Osteoblast (primary cell): Measurements from ENCODE around the gene DCLK3. TPM values are rescaled to one million over a fixed set of nuclear protein-coding genes. Genes with fewer than 3 reads are reported as not detected.

Experiments used
- DNase-seq: peaks from one replicate; pipeline ENCODE4 v3.0.0; 2011; ENCODE audit warnings: low spot score, mixed read lengths; ENCODE audit not compliant: insufficient read length; ENCODE audit errors: missing footprints
- H2AFZ ChIP-seq: 2 replicates; pipeline ENCODE4 v1.6.0; 2011; ENCODE audit warnings: mild to moderate bottlenecking, low read length
- H3K27ac ChIP-seq: 2 replicates; pipeline ENCODE4 v1.5.1; 2011; ENCODE audit warnings: mild to moderate bottlenecking, low read depth, low read length, moderate library complexity
- H3K27me3 ChIP-seq: 2 replicates; pipeline ENCODE4 v1.6.0; 2012; ENCODE audit warnings: mild to moderate bottlenecking, control low read depth, inconsistent platforms, low read length, moderate library complexity; ENCODE audit not compliant: insufficient read depth
- H3K36me3 ChIP-seq: 2 replicates; pipeline ENCODE4 v1.5.1; 2011; ENCODE audit warnings: mild to moderate bottlenecking, low read length, control low read depth, moderate library complexity; ENCODE audit not compliant: insufficient read depth
- H3K4me1 ChIP-seq: 2 replicates; pipeline ENCODE4 v1.5.1; 2011; ENCODE audit warnings: mild to moderate bottlenecking, low read length, control low read depth, moderate library complexity; ENCODE audit not compliant: insufficient read depth
- H3K4me2 ChIP-seq: 2 replicates; pipeline ENCODE4 v1.6.0; 2011; ENCODE audit warnings: mild to moderate bottlenecking, low read length; ENCODE audit not compliant: insufficient read depth
- H3K4me3 ChIP-seq: fragments of 200-600 bp; sonication (generic); 3 replicates; pipeline ENCODE4 v1.5.1; 2012; ENCODE audit warnings: mild to moderate bottlenecking, low read length, inconsistent platforms; ENCODE audit not compliant: insufficient read depth
- H3K79me2 ChIP-seq: 2 replicates; pipeline ENCODE4 v1.6.0; 2012; ENCODE audit warnings: mild to moderate bottlenecking, low read length, control low read depth, inconsistent platforms; ENCODE audit not compliant: insufficient read depth
- H3K9me3 ChIP-seq: 2 replicates; pipeline ENCODE4 v1.5.1; 2011; ENCODE audit warnings: low read depth, low read length, control low read depth
- H4K20me1 ChIP-seq: 2 replicates; pipeline ENCODE4 v1.6.0; 2012; ENCODE audit warnings: mild to moderate bottlenecking, low read length, control low read depth; ENCODE audit not compliant: insufficient read depth
- total RNA-seq: library from RNA; depleted of rRNA; stranded (reverse); fragments of >200 nt; gene quantifications from 2 replicates; pipeline ENCODE4 v1.2.3, GENCODE V29; 2012
- TF ChIP-seq, protein P1 (sequence below): IDR thresholded peaks from 2 replicates; pipeline ENCODE4 v1.5.1; 2011; ENCODE audit warnings: mild to moderate bottlenecking, low read depth, low read length, moderate library complexity; ENCODE audit errors: extremely low read depth

The DCLK3 gene
- total RNA-seq, 1 donor, result under 0.01 TPM

- no peak for DNase-seq
- Histone ChIP-seq H3K79me2 (no peaks in the 10 kb centered on the region), H3K36me3 (no peaks in the 10 kb centered on the region), H3K9me3 (no peaks in the 10 kb centered on the region), H3K4me2 (no peak overlapping the region), H3K27me3 (peaks cover 21% of the 10 kb centered on the region), H4K20me1 (no peaks in the 10 kb centered on the region), H3K4me1 (no peaks in the 10 kb centered on the region), H3K4me3 (no peak overlapping the region), H3K27ac (no peak overlapping the region), H2AFZ (no peak overlapping the region)
- TF ChIP-seq, protein P1, sequence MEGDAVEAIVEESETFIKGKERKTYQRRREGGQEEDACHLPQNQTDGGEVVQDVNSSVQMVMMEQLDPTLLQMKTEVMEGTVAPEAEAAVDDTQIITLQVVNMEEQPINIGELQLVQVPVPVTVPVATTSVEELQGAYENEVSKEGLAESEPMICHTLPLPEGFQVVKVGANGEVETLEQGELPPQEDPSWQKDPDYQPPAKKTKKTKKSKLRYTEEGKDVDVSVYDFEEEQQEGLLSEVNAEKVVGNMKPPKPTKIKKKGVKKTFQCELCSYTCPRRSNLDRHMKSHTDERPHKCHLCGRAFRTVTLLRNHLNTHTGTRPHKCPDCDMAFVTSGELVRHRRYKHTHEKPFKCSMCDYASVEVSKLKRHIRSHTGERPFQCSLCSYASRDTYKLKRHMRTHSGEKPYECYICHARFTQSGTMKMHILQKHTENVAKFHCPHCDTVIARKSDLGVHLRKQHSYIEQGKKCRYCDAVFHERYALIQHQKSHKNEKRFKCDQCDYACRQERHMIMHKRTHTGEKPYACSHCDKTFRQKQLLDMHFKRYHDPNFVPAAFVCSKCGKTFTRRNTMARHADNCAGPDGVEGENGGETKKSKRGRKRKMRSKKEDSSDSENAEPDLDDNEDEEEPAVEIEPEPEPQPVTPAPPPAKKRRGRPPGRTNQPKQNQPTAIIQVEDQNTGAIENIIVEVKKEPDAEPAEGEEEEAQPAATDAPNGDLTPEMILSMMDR, result no peak
These were observed 8.1 kb downstream of the DCLK3 start for GRCh38 chr3:36756269-36756668.

DNA sequence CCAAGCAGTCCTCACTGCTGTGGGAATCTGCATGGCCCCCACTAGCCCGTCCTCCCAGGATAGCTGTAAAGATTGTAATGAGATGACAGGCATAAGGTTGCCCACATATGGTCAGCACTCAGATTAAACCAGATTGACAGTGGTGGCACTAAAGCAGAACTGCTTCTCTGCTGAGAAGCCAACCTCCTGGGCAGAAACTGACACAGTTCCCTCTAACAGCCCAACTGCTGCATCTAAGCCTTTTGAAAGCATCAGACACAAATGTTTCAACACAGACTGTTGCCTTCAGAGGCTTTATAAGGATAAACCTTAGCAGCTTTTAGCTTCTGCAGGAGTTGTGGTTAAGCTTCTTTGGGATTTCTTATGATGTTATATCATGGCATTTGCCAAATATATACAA lies 13.0 kb downstream of the DCLK3 start:
- Histone ChIP-seq H3K27ac (no peak overlapping the region), H4K20me1 (no peaks in the 10 kb centered on the region), H3K27me3 (peaks cover 19% of the 10 kb centered on the region), H2AFZ (no peak overlapping the region), H3K36me3 (no peaks in the 10 kb centered on the region), H3K4me1 (no peaks in the 10 kb centered on the region), H3K79me2 (no peaks in the 10 kb centered on the region), H3K4me3 (no peak overlapping the region), H3K4me2 (no peak overlapping the region), H3K9me3 (no peaks in the 10 kb centered on the region)
- DNase-seq, result no peak
- TF ChIP-seq, protein P1, result no peak

DNA sequence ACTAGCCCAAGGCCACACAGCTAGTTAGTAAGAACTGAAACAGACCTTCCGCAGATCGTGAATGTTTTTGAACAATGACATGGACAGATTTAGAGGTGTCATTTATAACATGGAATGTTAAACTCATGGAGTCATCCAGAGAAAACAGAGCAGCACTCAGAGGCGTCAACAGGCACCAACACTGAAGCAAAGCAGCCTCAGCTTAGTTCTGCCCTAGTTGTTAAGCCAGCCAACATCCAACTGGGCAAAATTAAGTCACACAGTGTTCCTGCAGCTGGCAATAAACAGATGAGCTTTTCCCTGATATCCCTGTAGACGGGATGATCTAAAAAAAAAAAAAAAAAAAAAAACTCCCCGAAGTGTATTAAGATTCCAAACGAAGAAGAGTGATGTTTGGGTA lies 13.6 kb downstream of the DCLK3 start:
- Histone ChIP-seq H2AFZ (no peak overlapping the region), H3K79me2 (no peaks in the 10 kb centered on the region), H4K20me1 (no peaks in the 10 kb centered on the region), H3K27me3 (peaks cover 19% of the 10 kb centered on the region), H3K4me1 (no peaks in the 10 kb centered on the region), H3K27ac (no peak overlapping the region), H3K4me3 (no peak overlapping the region), H3K4me2 (no peak overlapping the region), H3K36me3 (no peaks in the 10 kb centered on the region), H3K9me3 (no peaks in the 10 kb centered on the region)
- DNase-seq, result no peak
- TF ChIP-seq, protein P1, result no peak

DNA sequence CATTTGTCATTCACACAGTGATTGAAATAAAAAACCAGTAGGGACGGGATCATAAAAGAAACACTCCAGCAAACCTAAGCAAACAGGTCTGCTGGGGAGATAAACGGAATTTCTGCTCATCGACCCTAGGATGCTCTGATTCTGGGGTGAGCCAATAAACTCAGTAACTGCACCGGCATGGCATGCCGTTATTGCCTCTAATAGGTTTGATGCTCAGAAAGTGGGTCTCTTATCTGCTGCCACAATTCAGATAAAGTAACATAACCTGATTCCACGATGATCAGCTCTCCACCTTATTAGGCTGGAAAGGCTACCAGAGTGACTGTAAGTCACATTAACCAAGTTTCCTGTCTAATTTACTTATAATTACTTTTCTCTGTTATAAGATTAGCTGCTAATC lies 19.6 kb downstream of the DCLK3 start:
- Histone ChIP-seq H4K20me1 (no peaks in the 10 kb centered on the region), H3K4me2 (no peak overlapping the region), H3K36me3 (no peaks in the 10 kb centered on the region), H3K4me3 (no peak overlapping the region), H3K27ac (no peak overlapping the region), H3K4me1 (no peaks in the 10 kb centered on the region), H2AFZ (no peak overlapping the region), H3K9me3 (no peaks in the 10 kb centered on the region), H3K27me3 (peaks cover 13% of the 10 kb centered on the region), H3K79me2 (no peaks in the 10 kb centered on the region)
- DNase-seq, result no peak
- TF ChIP-seq, protein P1, result no peak
